ENCODE results near the gene CSRNP3. TPM values are rescaled to one million over a fixed set of nuclear protein-coding genes. Genes with fewer than 3 reads are reported as not detected.
A peak's percentile ranks its signal among the peaks of the same experiment; 100 is the strongest.

Gene CSRNP3
- total and polyA plus RNA-seq, 2 donors (not counting 1 experiment from before 2014, with no cell fraction given) = not detected

DNA sequence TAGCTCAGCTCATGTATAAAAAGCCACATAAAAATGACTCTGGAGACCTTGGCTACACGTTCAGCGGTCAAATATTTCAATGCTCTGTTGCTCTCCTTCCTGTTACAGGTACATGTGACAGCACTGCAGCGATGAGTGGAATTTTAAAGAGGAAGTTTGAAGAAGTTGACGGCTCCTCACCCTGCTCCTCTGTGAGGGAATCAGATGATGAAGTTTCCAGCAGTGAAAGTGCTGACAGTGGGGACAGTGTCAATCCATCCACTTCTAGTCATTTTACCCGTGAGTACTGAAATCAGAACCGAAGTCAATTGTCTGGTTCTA, 125.4 kb downstream of the CSRNP3 start:
- Mint-ChIP-seq H3K27ac (peak overlapping the region; percentile 39), H3K27me3 (peaks cover 3% of the 10 kb centered on the region), H3K4me3 (peak overlapping the region; percentile 69), H3K4me1 (peaks cover 13% of the 10 kb centered on the region), H3K9me3 (ENCODE audit: insufficient read depth) (no peaks in the 10 kb centered on the region)
- no peaks in the 10 kb centered on the region for H3K79me2 ChIP-seq (ENCODE audit: control insufficient read depth, insufficient read depth, low read length)
- H3K4me1 ChIP-seq (ENCODE audit: control insufficient read depth in 2 of 2, insufficient read depth in 2 of 2, low read length in 2 of 2) = peaks cover 11 to 24% of the 10 kb centered on the region in 2 donors
- no peak overlapping the region for H3K27ac ChIP-seq (ENCODE audit: low read length in 2 of 2)
- no peaks in the 10 kb centered on the region for H3K36me3 ChIP-seq (replicated peaks in 1 of 2; ENCODE audit: control extremely low read depth in 1 of 2, control insufficient read depth in 1 of 2, extremely low read depth in 1 of 2, insufficient read depth in 2 of 2, low read length in 1 of 2)
- H3K27me3 ChIP-seq (replicated peaks in 1 of 4; ENCODE audit: control extremely low read depth in 1 of 4, control insufficient read depth in 3 of 4, insufficient read depth in 4 of 4, low read length in 3 of 4) = peaks cover 0 to 3% (median 2%) of the 10 kb centered on the region in 4 experiments
- peak overlapping the region; percentile 60 for H3K4me2 ChIP-seq (replicated peaks; ENCODE audit: low read depth, low read length, poor library complexity, severe bottlenecking)
- peaks cover 7 to 17% (median 9%) of the 10 kb centered on the region in 3 donors for H3K9me3 ChIP-seq (ENCODE audit: control extremely low read depth in 1 of 3, control insufficient read depth in 2 of 3, insufficient read depth in 1 of 3, low read length in 2 of 3)
- H3K9ac ChIP-seq (ENCODE audit: low read length) = no peak overlapping the region
- 0% methylated on average over 1 of the region's 6 CpGs for WGBS (ENCODE audit: insufficient coverage)
- POLR2A ChIA-PET = no interaction called here
- TF ChIP-seq EZH2 (IDR thresholded peaks at IDR 0.05; ENCODE audit: borderline replicate concordance, insufficient read depth, low read depth, low read length, poor library complexity, severe bottlenecking) = no peak
- TF ChIP-seq, protein P1, sequence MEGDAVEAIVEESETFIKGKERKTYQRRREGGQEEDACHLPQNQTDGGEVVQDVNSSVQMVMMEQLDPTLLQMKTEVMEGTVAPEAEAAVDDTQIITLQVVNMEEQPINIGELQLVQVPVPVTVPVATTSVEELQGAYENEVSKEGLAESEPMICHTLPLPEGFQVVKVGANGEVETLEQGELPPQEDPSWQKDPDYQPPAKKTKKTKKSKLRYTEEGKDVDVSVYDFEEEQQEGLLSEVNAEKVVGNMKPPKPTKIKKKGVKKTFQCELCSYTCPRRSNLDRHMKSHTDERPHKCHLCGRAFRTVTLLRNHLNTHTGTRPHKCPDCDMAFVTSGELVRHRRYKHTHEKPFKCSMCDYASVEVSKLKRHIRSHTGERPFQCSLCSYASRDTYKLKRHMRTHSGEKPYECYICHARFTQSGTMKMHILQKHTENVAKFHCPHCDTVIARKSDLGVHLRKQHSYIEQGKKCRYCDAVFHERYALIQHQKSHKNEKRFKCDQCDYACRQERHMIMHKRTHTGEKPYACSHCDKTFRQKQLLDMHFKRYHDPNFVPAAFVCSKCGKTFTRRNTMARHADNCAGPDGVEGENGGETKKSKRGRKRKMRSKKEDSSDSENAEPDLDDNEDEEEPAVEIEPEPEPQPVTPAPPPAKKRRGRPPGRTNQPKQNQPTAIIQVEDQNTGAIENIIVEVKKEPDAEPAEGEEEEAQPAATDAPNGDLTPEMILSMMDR (IDR thresholded peaks at IDR 0.05) = no peak
- CTCF ChIA-PET = no interaction called here
- H3K4me3 ChIP-seq (ENCODE audit: control extremely low read depth in 1 of 5, extremely low read depth in 1 of 5, insufficient read depth in 1 of 5, low read depth in 2 of 5, low read length in 4 of 5) = peak overlapping the region in 1 of 5 experiments; percentile 24
- ATAC-seq (ENCODE audit: low read depth) (peak; percentile 92), DNase-seq (peak; percentile 77)
- no peaks in the 10 kb centered on the region for H4K20me1 ChIP-seq (ENCODE audit: control insufficient read depth, insufficient read depth, low read length, poor library complexity, severe bottlenecking)
- no peak overlapping the region for H2AFZ ChIP-seq (ENCODE audit: insufficient read depth, low read depth, low read length, poor library complexity, severe bottlenecking)
- intact Hi-C loops (cut with micrococcal nuclease) = loop anchor here (2.0 kb wide), 1 partner anchor 602 kb away; no protein-coding TSS in a partner anchor

DNA sequence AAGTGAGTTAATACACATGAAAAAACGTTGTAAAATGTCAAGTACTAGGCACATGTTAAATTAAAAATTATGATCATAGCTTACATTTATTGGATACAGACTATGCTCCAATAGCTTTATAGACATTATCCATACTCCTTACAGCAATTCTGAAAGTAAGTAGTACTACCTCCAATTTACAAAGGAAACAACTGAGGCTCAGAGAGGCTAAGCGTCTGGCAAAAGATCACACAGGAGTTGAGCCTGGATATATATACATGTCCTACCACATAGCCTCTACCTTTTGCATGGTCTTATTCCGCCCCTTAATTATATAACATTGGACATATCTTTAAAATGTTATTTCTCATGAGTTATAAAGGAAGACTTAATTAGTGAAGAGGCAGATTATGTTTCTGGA, 127.3 kb downstream of the CSRNP3 start:
- no peak overlapping the region for H2AFZ ChIP-seq (ENCODE audit: insufficient read depth, low read depth, low read length, poor library complexity, severe bottlenecking)
- no peak for DNase-seq
- H3K27ac ChIP-seq (ENCODE audit: low read length in 2 of 2) = no peak overlapping the region
- no peaks in the 10 kb centered on the region for H3K9me3 Mint-ChIP-seq (ENCODE audit: insufficient read depth)
- H3K79me2 ChIP-seq (ENCODE audit: control insufficient read depth, insufficient read depth, low read length) = no peaks in the 10 kb centered on the region
- no peak overlapping the region for H3K9ac ChIP-seq (ENCODE audit: low read length)
- H3K27me3 Mint-ChIP-seq = no peaks in the 10 kb centered on the region
- H3K36me3 ChIP-seq (replicated peaks in 1 of 2; ENCODE audit: control extremely low read depth in 1 of 2, control insufficient read depth in 1 of 2, extremely low read depth in 1 of 2, insufficient read depth in 2 of 2, low read length in 1 of 2) = no peaks in the 10 kb centered on the region
- TF ChIP-seq, protein P1 (IDR thresholded peaks at IDR 0.05) = no peak
- TF ChIP-seq EZH2 (IDR thresholded peaks at IDR 0.05; ENCODE audit: borderline replicate concordance, insufficient read depth, low read depth, low read length, poor library complexity, severe bottlenecking) = no peak
- H3K4me3 ChIP-seq (ENCODE audit: control extremely low read depth in 1 of 5, extremely low read depth in 1 of 5, insufficient read depth in 1 of 5, low read depth in 2 of 5, low read length in 4 of 5) = no peak overlapping the region
- H3K4me1 Mint-ChIP-seq = peaks cover 13% of the 10 kb centered on the region
- no peaks in the 10 kb centered on the region for H4K20me1 ChIP-seq (ENCODE audit: control insufficient read depth, insufficient read depth, low read length, poor library complexity, severe bottlenecking)
- CTCF ChIA-PET = no interaction called here
- POLR2A ChIA-PET = no interaction called here
- WGBS (ENCODE audit: insufficient coverage) = no CpG with 5 or more reads among the region's 3 CpGs
- H3K4me3 Mint-ChIP-seq = no peak overlapping the region
- H3K27ac Mint-ChIP-seq = no peak overlapping the region
- ATAC-seq (ENCODE audit: low read depth) = no peak
- no peak overlapping the region for H3K4me2 ChIP-seq (replicated peaks; ENCODE audit: low read depth, low read length, poor library complexity, severe bottlenecking)
- intact Hi-C loops (cut with micrococcal nuclease) = no loop called here
- H3K27me3 ChIP-seq (replicated peaks in 1 of 4; ENCODE audit: control extremely low read depth in 1 of 4, control insufficient read depth in 3 of 4, insufficient read depth in 4 of 4, low read length in 3 of 4) = peaks cover 0 to 3% (median 1%) of the 10 kb centered on the region in 4 experiments
- H3K9me3 ChIP-seq (ENCODE audit: control extremely low read depth in 1 of 3, control insufficient read depth in 2 of 3, insufficient read depth in 1 of 3, low read length in 2 of 3) = peaks cover 0 to 2% (median 0%) of the 10 kb centered on the region in 3 donors
- H3K4me1 ChIP-seq (ENCODE audit: control insufficient read depth in 2 of 2, insufficient read depth in 2 of 2, low read length in 2 of 2) = peaks cover 11 to 24% of the 10 kb centered on the region in 2 donors
